ENCODE results near the gene GPX2.

- TF ChIP-seq CTCF (IDR thresholded peaks at IDR 0.05): no peak
- no peak for TF ChIP-seq EZH2phosphoT487 (IDR thresholded peaks at IDR 0.05)
- no peak for TF ChIP-seq EZH2 (IDR thresholded peaks at IDR 0.05)
These were observed 36.5 kb downstream of the GPX2 start for GRCh38 chr14:64906022-64906421.
